Spleen (tissue), 7 donors: ENCODE data around the gene ART1.

Experiments
- CTCF ChIP-seq, 11 experiments: fragments of 200-600 bp in 7 of 11; fragments of 450-650 bp in 4 of 11; sonication (generic) in 4 of 11; IDR thresholded peaks in 8 of 11; conservative IDR thresholded peaks in 3 of 11; 1 replicate in 7 of 11; 2 replicates in 4 of 11; pipeline versions ENCODE4 v1.4.0 to v1.8.0; 2016 to 2021; ENCODE audit warnings: antibody characterized with exemption in 11 of 11, inconsistent platforms in 4 of 11, mild to moderate bottlenecking in 1 of 11
- POLR2A ChIP-seq, 3 donors: fragments of 450-650 bp; IDR thresholded peaks; one replicate each; pipeline ENCODE4 v1.5.1; 2017; ENCODE audit warnings: antibody characterized with exemption in 3 of 3, mild to moderate bottlenecking in 1 of 3
- POLR2AphosphoS5 ChIP-seq, 3 donors: sonication (generic); formaldehyde crosslinking; IDR thresholded peaks; one replicate each; pipeline ENCODE4 v1.5.1; 2017; ENCODE audit warnings: antibody characterized with exemption in 3 of 3
- donor health status: DM: no; HTN: no; CAD: no; lungs with moderate emphysema.
- donor health status: DM: no; HTN: no; CAD: no.
- donor health status: DM: no; HTN: no; CAD: no.

- TF ChIP-seq CTCF (IDR thresholded peaks at IDR 0.05 in 8 of 11, conservative IDR thresholded peaks at IDR 0.05 in 3 of 11): no peak
- TF ChIP-seq POLR2A (IDR thresholded peaks at IDR 0.05): no peak
- no peak for TF ChIP-seq POLR2AphosphoS5 (IDR thresholded peaks at IDR 0.05)
Observed at GRCh38 chr11:3604167-3604566, 40.8 kb upstream of the ART1 start.
